OCI-M2 (cell line): Measurements from ENCODE around the gene LIPG.
"Not testable (repeated sequence)": the region's sequence is repeated elsewhere in the genome, so short reads cannot be mapped to it uniquely, and the experiment has no call there.

Experiments
- DNase-seq: peaks from one replicate; lab custom pipeline; 2025; ENCODE audit not compliant: unreplicated experiment; lab: John Stamatoyannopoulos, UW

Gene LIPG

GRCh38 chr18:49546278-49546677 is 15.6 kb upstream of the LIPG start:
- DNase-seq: no peak

- no peak for DNase-seq
Observed at GRCh38 chr18:49546719-49547273, 15.1 kb upstream of the LIPG start.

GRCh38 chr18:49547701-49548100 is 14.2 kb upstream of the LIPG start:
- no peak for DNase-seq

- no peak for DNase-seq
Observed at GRCh38 chr18:49548229-49548636, 13.6 kb upstream of the LIPG start.

GRCh38 chr18:49550621-49551339 is 11.1 kb upstream of the LIPG start:
- no peak for DNase-seq

- DNase-seq: no peak
Observed at GRCh38 chr18:49553003-49553402, 8.9 kb upstream of the LIPG start.

GRCh38 chr18:49555641-49556040 is 6.2 kb upstream of the LIPG start:
- DNase-seq: no peak

GRCh38 chr18:49558356-49558755 is 3.5 kb upstream of the LIPG start:
- no peak for DNase-seq

GRCh38 chr18:49559326-49559931 is 2.4 kb upstream of the LIPG start:
- not testable (repeated sequence) for DNase-seq

- no peak for DNase-seq
Observed at GRCh38 chr18:49560277-49560623, 1.6 kb upstream of the LIPG start.

GRCh38 chr18:49560624-49561288 is 1.1 kb upstream of the LIPG start:
- DNase-seq: no peak

GRCh38 chr18:49562481-49563129 is 748 bp downstream of the LIPG start:
- no peak for DNase-seq

- DNase-seq: no peak
Observed at GRCh38 chr18:49563130-49563540, 1.3 kb downstream of the LIPG start.

GRCh38 chr18:49563701-49564517 is 2.1 kb downstream of the LIPG start:
- DNase-seq: no peak

GRCh38 chr18:49564518-49564834 is 2.6 kb downstream of the LIPG start:
- no peak for DNase-seq

- no peak for DNase-seq
Observed at GRCh38 chr18:49565101-49565500, 3.2 kb downstream of the LIPG start.

- DNase-seq: no peak
Observed at GRCh38 chr18:49565612-49566011, 3.8 kb downstream of the LIPG start.

GRCh38 chr18:49566217-49566770 is 4.4 kb downstream of the LIPG start:
- DNase-seq: no peak

- no peak for DNase-seq
Observed at GRCh38 chr18:49566985-49567384, 5.1 kb downstream of the LIPG start.

GRCh38 chr18:49569724-49570123 is 7.9 kb downstream of the LIPG start:
- no peak for DNase-seq

- no peak for DNase-seq
Observed at GRCh38 chr18:49570836-49571235, 9.0 kb downstream of the LIPG start.
